ENCODE data around the gene STX10.

STX10 gene

GRCh38 chr19:13098277-13099072, 51.7 kb downstream of the STX10 start:
- DNase-seq = no peak

- DNase-seq = no peak
These were observed 52.5 kb downstream of the STX10 start for GRCh38 chr19:13097463-13098258.

- DNase-seq = no peak
These were observed 53.1 kb downstream of the STX10 start for GRCh38 chr19:13097033-13097462.

GRCh38 chr19:13095934-13096927, 53.9 kb downstream of the STX10 start:
- DNase-seq = no peak

GRCh38 chr19:13095393-13095784, 54.8 kb downstream of the STX10 start:
- DNase-seq = no peak

- DNase-seq = no peak
These were observed 55.3 kb downstream of the STX10 start for GRCh38 chr19:13094771-13095392.

- DNase-seq = no peak
These were observed 56.1 kb downstream of the STX10 start for GRCh38 chr19:13094106-13094504.
